ENCODE results near the gene SEMA4F.
"Not testable (repeated sequence)": the region's sequence is repeated elsewhere in the genome, so short reads cannot be mapped to it uniquely, and the experiment has no call there.

SEMA4F gene

GRCh38 chr2:74653985-74654882 is at the start of gene SEMA4F:
SEMA4F (plus strand) TSS chr2:74654247; CDS start chr2:74654377, 130 bp downstream.
- H3K9me3 ChIP-seq (ENCODE audit: control insufficient read depth, low read length) = no peaks in the 10 kb centered on the region
- peaks cover 6% of the 10 kb centered on the region for H3K4me1 ChIP-seq (ENCODE audit: control insufficient read depth, insufficient read depth, low read length)
- no peaks in the 10 kb centered on the region for H3K36me3 ChIP-seq (ENCODE audit: control insufficient read depth, insufficient read depth, low read length)
- H3K27me3 ChIP-seq (ENCODE audit: control insufficient read depth, insufficient read depth, low read length) = peaks cover 6% of the 10 kb centered on the region
- peak within 1 kb of the TSS; percentile 71 for H3K4me3 ChIP-seq (ENCODE audit: low read length)
- H3K9ac ChIP-seq (ENCODE audit: low read length) = peak within 1 kb of the TSS; percentile 67

- no peaks in the 10 kb centered on the region for H3K9me3 ChIP-seq (ENCODE audit: control insufficient read depth, low read length)
- no peaks in the 10 kb centered on the region for H3K27me3 ChIP-seq (ENCODE audit: control insufficient read depth, insufficient read depth, low read length)
- no peak overlapping the region for H3K4me3 ChIP-seq (ENCODE audit: low read length)
- no peak overlapping the region for H3K9ac ChIP-seq (ENCODE audit: low read length)
- no peaks in the 10 kb centered on the region for H3K36me3 ChIP-seq (ENCODE audit: control insufficient read depth, insufficient read depth, low read length)
- H3K4me1 ChIP-seq (ENCODE audit: control insufficient read depth, insufficient read depth, low read length) = no peaks in the 10 kb centered on the region
Measured at GRCh38 chr2:74606927-74607326, 47.1 kb upstream of the SEMA4F start.

GRCh38 chr2:74617122-74617521 is 36.9 kb upstream of the SEMA4F start:
- Histone ChIP-seq H3K27me3 (ENCODE audit: control insufficient read depth, insufficient read depth, low read length) (peaks cover 4% of the 10 kb centered on the region), H3K4me3 (ENCODE audit: low read length) (no peak overlapping the region), H3K36me3 (ENCODE audit: control insufficient read depth, insufficient read depth, low read length) (no peaks in the 10 kb centered on the region), H3K9ac (ENCODE audit: low read length) (no peak overlapping the region), H3K4me1 (ENCODE audit: control insufficient read depth, insufficient read depth, low read length) (no peaks in the 10 kb centered on the region), H3K9me3 (ENCODE audit: control insufficient read depth, low read length) (no peaks in the 10 kb centered on the region)

- H3K9ac ChIP-seq (ENCODE audit: low read length) = no peak overlapping the region
- peaks cover 4% of the 10 kb centered on the region for H3K27me3 ChIP-seq (ENCODE audit: control insufficient read depth, insufficient read depth, low read length)
Measured at GRCh38 chr2:74618410-74619083, 35.5 kb upstream of the SEMA4F start.

GRCh38 chr2:74619651-74620297 is 34.3 kb upstream of the SEMA4F start:
- no peaks in the 10 kb centered on the region for H3K27me3 ChIP-seq (ENCODE audit: control insufficient read depth, insufficient read depth, low read length)

More at GRCh38 chr2:74618410-74619083, 35.5 kb upstream of the SEMA4F start:
- H3K36me3 ChIP-seq (ENCODE audit: control insufficient read depth, insufficient read depth, low read length) = no peaks in the 10 kb centered on the region
- no peaks in the 10 kb centered on the region for H3K4me1 ChIP-seq (ENCODE audit: control insufficient read depth, insufficient read depth, low read length)
- no peaks in the 10 kb centered on the region for H3K9me3 ChIP-seq (ENCODE audit: control insufficient read depth, low read length)
- H3K4me3 ChIP-seq (ENCODE audit: low read length) = no peak overlapping the region

GRCh38 chr2:74620671-74621070 is 33.4 kb upstream of the SEMA4F start:
- Histone ChIP-seq H3K9me3 (ENCODE audit: control insufficient read depth, low read length) (no peaks in the 10 kb centered on the region), H3K4me1 (ENCODE audit: control insufficient read depth, insufficient read depth, low read length) (no peaks in the 10 kb centered on the region), H3K9ac (ENCODE audit: low read length) (no peak overlapping the region), H3K27me3 (ENCODE audit: control insufficient read depth, insufficient read depth, low read length) (no peaks in the 10 kb centered on the region), H3K4me3 (ENCODE audit: low read length) (no peak overlapping the region), H3K36me3 (ENCODE audit: control insufficient read depth, insufficient read depth, low read length) (no peaks in the 10 kb centered on the region)

More at GRCh38 chr2:74619651-74620297, 34.3 kb upstream of the SEMA4F start:
- Histone ChIP-seq H3K9me3 (ENCODE audit: control insufficient read depth, low read length) (no peaks in the 10 kb centered on the region), H3K4me3 (ENCODE audit: low read length) (no peak overlapping the region), H3K9ac (ENCODE audit: low read length) (no peak overlapping the region), H3K4me1 (ENCODE audit: control insufficient read depth, insufficient read depth, low read length) (no peaks in the 10 kb centered on the region), H3K36me3 (ENCODE audit: control insufficient read depth, insufficient read depth, low read length) (no peaks in the 10 kb centered on the region)

- no peaks in the 10 kb centered on the region for H3K36me3 ChIP-seq (ENCODE audit: control insufficient read depth, insufficient read depth, low read length)
- H3K4me3 ChIP-seq (ENCODE audit: low read length) = no peak overlapping the region
Measured at GRCh38 chr2:74625658-74626425, 28.2 kb upstream of the SEMA4F start.

GRCh38 chr2:74628538-74629105 is 25.4 kb upstream of the SEMA4F start:
- H3K27me3 ChIP-seq (ENCODE audit: control insufficient read depth, insufficient read depth, low read length) = no peaks in the 10 kb centered on the region
- no peak overlapping the region for H3K9ac ChIP-seq (ENCODE audit: low read length)
- no peaks in the 10 kb centered on the region for H3K9me3 ChIP-seq (ENCODE audit: control insufficient read depth, low read length)
- no peak overlapping the region for H3K4me3 ChIP-seq (ENCODE audit: low read length)
- H3K4me1 ChIP-seq (ENCODE audit: control insufficient read depth, insufficient read depth, low read length) = no peaks in the 10 kb centered on the region
- H3K36me3 ChIP-seq (ENCODE audit: control insufficient read depth, insufficient read depth, low read length) = no peaks in the 10 kb centered on the region

More at GRCh38 chr2:74625658-74626425, 28.2 kb upstream of the SEMA4F start:
- Histone ChIP-seq H3K9ac (ENCODE audit: low read length) (no peak overlapping the region), H3K9me3 (ENCODE audit: control insufficient read depth, low read length) (no peaks in the 10 kb centered on the region), H3K27me3 (ENCODE audit: control insufficient read depth, insufficient read depth, low read length) (no peaks in the 10 kb centered on the region), H3K4me1 (ENCODE audit: control insufficient read depth, insufficient read depth, low read length) (no peaks in the 10 kb centered on the region)

- not testable (repeated sequence) for H3K9me3 ChIP-seq (ENCODE audit: control insufficient read depth, low read length); H3K9ac ChIP-seq (ENCODE audit: low read length); H3K27me3 ChIP-seq (ENCODE audit: control insufficient read depth, insufficient read depth, low read length); H3K36me3 ChIP-seq (ENCODE audit: control insufficient read depth, insufficient read depth, low read length); H3K4me1 ChIP-seq (ENCODE audit: control insufficient read depth, insufficient read depth, low read length); H3K4me3 ChIP-seq (ENCODE audit: low read length)
Measured at GRCh38 chr2:74630454-74630853, 23.6 kb upstream of the SEMA4F start.

GRCh38 chr2:74632209-74632938 is 21.7 kb upstream of the SEMA4F start:
- Histone ChIP-seq H3K4me1 (ENCODE audit: control insufficient read depth, insufficient read depth, low read length) (no peaks in the 10 kb centered on the region), H3K4me3 (ENCODE audit: low read length) (no peak overlapping the region), H3K27me3 (ENCODE audit: control insufficient read depth, insufficient read depth, low read length) (no peaks in the 10 kb centered on the region), H3K9ac (ENCODE audit: low read length) (no peak overlapping the region), H3K36me3 (ENCODE audit: control insufficient read depth, insufficient read depth, low read length) (no peaks in the 10 kb centered on the region), H3K9me3 (ENCODE audit: control insufficient read depth, low read length) (no peaks in the 10 kb centered on the region)

- Histone ChIP-seq H3K36me3 (ENCODE audit: control insufficient read depth, insufficient read depth, low read length) (no peaks in the 10 kb centered on the region), H3K4me3 (ENCODE audit: low read length) (no peak overlapping the region), H3K4me1 (ENCODE audit: control insufficient read depth, insufficient read depth, low read length) (no peaks in the 10 kb centered on the region), H3K9me3 (ENCODE audit: control insufficient read depth, low read length) (no peaks in the 10 kb centered on the region), H3K9ac (ENCODE audit: low read length) (no peak overlapping the region), H3K27me3 (ENCODE audit: control insufficient read depth, insufficient read depth, low read length) (no peaks in the 10 kb centered on the region)
Measured at GRCh38 chr2:74632939-74633312, 21.1 kb upstream of the SEMA4F start.
